Fibroblast of pulmonary artery (primary cell): ENCODE measurements around the gene DHRS4L2.
"Not testable (repeated sequence)": the region's sequence is repeated elsewhere in the genome, so short reads cannot be mapped to it uniquely, and the experiment has no call there.

Source experiments
- DNase-seq: peaks from one replicate; pipeline ENCODE4 v3.0.0-alpha.2; 2010; ENCODE audit warnings: low read depth
- H3K4me3 ChIP-seq: replicated peaks from 2 replicates; pipeline ENCODE4 v1.5.1; 2011; ENCODE audit warnings: low read depth, mild to moderate bottlenecking, control low read depth, low read length, moderate library complexity
- TF ChIP-seq, protein P1 (sequence below): IDR thresholded peaks from 2 replicates; pipeline ENCODE4 v1.5.1; 2011; ENCODE audit warnings: mild to moderate bottlenecking, control low read depth, low read length, inconsistent platforms; ENCODE audit errors: missing control alignments

DHRS4L2 gene

DNA sequence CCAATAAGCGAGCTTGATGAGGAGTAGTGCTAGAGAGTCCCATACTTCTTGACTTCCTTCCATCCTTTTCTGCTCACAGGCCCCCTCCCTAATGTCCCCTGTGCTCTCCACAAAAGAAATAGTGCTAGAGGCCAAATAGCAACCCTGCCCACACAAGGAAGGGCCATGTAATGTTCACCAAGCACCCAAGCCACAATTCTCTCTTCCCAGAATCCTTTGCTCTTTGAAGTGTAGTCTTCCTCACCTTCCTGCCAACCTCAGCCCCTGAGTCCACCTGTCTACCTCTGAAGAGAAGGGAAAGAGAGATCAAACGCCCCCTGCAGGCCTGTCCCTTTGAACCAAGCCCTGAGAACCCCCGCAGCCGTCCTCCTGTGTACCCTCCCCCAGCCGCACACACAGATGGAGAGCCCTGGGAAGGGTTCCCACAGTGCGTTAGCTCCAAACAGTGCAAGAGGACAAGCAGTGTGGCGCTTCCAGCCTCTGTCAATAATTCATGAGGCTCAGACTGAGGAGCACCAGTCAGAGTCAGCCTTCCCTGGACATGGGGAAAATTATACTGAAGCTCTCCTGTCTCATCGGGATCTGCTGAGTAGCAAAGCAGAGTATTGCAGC, 37.0 kb upstream of the DHRS4L2 start:
- no peak for DNase-seq
- no peak overlapping the region for H3K4me3 ChIP-seq
- TF ChIP-seq, protein P1, sequence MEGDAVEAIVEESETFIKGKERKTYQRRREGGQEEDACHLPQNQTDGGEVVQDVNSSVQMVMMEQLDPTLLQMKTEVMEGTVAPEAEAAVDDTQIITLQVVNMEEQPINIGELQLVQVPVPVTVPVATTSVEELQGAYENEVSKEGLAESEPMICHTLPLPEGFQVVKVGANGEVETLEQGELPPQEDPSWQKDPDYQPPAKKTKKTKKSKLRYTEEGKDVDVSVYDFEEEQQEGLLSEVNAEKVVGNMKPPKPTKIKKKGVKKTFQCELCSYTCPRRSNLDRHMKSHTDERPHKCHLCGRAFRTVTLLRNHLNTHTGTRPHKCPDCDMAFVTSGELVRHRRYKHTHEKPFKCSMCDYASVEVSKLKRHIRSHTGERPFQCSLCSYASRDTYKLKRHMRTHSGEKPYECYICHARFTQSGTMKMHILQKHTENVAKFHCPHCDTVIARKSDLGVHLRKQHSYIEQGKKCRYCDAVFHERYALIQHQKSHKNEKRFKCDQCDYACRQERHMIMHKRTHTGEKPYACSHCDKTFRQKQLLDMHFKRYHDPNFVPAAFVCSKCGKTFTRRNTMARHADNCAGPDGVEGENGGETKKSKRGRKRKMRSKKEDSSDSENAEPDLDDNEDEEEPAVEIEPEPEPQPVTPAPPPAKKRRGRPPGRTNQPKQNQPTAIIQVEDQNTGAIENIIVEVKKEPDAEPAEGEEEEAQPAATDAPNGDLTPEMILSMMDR, result no peak

DNA sequence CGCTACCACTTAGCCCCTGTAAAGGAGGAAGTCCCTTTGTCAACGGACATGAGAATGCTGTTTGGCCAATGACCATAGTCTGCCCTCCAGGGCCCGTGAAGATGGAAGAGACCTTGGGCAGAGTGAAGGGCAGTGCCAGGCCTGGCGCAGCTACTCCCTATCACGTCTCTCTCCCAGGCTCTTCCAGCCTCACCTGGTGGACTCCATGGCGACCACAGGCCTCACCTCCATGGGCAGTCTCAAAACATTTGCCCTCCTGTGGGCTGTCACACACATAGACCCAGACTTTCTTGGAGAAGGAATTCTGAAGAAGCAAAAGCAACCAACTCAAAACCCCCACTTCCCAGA, 35.6 kb upstream of the DHRS4L2 start:
- H3K4me3 ChIP-seq, result peak overlapping the region; percentile 74
- DNase-seq, result not testable (repeated sequence)

DNA sequence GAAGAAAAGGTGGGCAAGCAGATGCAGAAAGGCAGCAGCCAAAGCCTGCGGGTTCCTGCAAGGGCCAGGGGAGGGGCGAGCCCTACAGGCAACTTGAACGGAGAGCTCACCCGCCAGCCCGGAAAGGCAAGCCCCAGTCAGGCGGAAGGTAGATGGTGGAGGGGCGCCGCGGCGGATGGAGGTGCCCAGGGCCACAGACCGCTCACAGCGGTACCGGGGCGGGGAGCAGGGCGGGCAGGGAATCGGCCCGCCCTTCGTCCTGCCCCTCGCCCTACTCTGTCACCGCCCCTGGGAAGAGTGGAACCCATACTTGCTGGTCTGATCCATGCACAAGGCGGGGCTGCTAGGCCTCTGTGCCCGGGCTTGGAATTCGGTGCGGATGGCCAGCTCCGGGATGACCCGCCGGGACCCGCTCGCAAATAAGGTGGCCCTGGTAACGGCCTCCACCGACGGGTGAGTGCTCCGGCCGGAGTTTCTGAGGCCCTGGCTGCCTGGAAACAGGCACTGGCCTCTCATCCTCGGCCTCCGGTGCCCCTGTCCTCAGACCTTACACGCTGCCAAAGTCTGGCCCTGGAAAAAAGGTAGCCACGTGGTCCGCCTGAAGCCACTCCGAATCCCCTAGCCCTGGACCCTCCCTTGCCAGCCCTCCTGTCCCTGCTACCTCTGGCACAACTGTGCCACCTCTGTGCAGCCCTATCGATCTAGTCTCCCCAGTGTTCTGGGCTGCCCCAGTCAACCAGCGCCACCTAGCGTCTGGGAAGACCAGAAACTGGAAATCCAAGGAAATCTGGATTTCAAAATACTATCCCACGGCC, 35.1 kb upstream of the DHRS4L2 start, which contains the start of gene DHRS4:
DHRS4 (plus strand) TSS at position 307 of the 815 bp plus-strand sequence; CDS start at position 326, 19 bp downstream.
- peak; percentile 78 for DNase-seq
- TF ChIP-seq, protein P1, result peak; percentile 90
- H3K4me3 ChIP-seq, result peak within 1 kb of the TSS; percentile 74

DNA sequence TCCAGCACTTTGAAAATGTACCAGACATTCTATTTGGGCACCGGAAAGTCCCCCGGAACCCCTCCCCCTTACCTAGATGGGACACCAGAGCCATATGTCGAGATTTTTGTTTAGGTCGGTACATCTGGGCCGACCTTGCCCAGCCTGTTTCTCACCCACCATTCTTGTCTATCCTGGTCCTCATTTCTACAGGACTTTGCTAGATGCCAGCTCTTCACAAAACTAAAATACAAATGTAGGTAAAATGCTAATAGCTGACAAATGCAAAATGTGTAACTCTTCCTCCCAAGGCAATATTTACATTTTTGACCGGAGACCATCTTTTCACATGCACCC, 34.5 kb upstream of the DHRS4L2 start:
- not testable (repeated sequence) for DNase-seq
- peak overlapping the region; percentile 74 for H3K4me3 ChIP-seq

DNA sequence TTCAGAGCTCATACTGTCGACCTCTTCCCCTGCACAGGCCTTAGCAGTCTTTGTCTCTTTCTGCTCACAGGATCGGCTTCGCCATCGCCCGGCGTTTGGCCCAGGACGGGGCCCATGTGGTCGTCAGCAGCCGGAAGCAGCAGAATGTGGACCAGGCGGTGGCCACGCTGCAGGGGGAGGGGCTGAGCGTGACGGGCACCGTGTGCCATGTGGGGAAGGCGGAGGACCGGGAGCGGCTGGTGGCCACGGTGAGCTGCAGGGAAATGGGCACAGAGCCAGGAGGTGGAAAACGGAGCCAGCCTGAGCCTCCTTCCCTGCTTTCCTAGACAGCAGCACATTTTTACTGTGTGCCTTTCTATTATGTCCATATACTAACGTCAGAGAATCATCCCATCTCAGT, 33.8 kb upstream of the DHRS4L2 start:
- DNase-seq, H3K4me3 ChIP-seq: not testable (repeated sequence)

DNA sequence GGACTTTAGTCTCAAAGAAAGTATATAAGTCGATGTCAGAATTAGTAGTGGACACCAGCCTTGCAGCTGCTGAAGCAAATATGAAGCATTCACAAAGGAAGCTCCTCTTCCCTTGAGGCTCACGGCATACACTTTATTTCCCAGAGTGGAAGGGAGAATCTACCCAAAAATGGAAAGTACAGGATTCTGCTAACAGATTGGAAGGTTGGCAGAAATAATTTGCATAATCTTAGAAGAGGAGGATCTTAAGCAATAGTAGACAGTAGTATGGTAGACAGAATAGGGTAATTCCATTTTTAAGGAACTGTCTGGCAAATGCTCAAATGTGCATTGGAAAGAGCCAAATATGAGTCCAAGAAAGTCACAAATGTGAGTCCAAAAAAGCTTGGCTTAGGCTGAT, 32.9 kb upstream of the DHRS4L2 start:
- not testable (repeated sequence) for H3K4me3 ChIP-seq, DNase-seq

DNA sequence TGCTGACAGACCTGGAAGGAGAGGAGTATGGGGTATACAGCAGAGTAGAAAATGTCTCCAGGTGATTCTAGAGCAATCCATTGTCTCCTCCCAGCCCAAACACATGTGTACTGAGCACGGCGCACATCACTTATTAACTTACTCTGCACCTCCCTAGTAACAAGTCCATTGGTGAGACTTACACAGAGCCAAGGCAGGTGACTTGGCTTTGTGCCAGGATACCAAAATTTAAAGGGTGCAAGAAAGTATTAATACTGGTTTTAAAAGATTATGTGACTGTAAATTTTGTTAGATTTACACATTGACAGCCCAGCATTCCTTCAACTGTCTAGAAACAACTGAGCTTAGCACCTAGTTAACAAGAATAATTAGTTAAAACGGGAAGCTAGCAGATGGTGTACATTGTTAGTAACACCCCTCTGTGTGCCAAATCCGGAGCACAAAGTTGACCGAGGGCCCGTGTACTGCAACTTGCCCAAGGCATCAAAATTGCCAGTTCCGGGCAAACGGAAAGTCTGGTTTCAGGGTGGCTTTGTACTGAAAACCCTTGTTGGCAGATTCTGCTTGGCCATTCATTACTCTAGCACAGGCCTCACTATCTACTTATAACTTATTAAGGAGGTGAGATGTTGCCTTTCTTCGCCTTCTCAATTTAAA, 30.7 kb upstream of the DHRS4L2 start:
- DNase-seq, H3K4me3 ChIP-seq: not testable (repeated sequence)

DNA sequence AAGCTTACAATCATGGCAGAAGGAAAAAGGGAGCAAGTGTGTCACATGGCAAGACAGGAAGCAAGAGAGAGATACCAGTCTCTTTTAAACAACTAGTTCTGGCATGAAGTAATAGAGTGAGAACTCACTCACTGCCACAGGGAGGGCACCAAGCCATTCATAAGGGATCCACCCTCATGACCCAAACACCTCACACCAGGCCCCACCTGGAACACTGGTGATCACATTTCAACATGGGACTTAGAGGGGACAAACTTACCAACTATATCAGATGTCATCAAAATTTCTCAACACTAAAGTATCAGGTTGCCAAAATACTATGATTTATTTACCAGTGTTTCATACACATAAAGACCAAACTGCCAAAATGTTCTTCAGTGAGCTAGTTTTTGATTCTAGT, 27.8 kb upstream of the DHRS4L2 start:
- not testable (repeated sequence) for DNase-seq, H3K4me3 ChIP-seq

DNA sequence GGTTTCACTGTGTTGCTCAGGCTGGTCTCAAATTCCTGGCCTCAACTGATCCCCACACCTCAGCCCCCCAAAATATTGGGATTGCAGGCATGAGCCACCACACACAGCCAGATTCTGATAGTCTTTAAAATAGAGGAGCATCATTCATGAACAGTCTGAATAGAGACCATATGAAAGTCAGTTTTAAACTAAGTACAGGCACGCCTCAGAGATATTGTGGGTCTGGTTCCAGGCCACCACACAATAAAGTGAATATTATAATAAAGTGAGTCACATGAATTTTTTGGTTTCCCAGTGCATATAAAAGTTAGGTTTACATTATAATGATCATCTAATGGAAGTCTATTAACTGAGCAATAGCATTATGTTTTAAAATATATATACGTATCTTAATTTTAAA, 27.0 kb upstream of the DHRS4L2 start:
- H3K4me3 ChIP-seq, DNase-seq: not testable (repeated sequence)

DNA sequence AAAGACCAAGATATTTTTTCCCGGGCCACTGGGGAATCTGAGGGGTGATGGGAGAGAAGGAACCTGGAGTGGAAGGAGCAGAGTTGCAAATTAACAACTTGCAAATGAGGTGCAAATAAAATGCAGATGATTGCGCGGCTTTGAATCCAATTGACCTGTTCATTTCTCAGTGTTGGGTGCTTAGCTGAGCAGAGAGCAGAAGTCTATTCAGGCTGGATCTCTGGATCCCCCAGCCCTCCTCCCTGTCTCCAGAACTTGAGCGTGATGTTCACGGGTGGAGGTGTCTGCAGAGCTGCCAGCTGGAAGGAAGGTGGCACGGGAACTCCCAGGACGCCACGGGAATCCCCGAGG, 19.6 kb upstream of the DHRS4L2 start:
- not testable (repeated sequence) for DNase-seq, H3K4me3 ChIP-seq

DNA sequence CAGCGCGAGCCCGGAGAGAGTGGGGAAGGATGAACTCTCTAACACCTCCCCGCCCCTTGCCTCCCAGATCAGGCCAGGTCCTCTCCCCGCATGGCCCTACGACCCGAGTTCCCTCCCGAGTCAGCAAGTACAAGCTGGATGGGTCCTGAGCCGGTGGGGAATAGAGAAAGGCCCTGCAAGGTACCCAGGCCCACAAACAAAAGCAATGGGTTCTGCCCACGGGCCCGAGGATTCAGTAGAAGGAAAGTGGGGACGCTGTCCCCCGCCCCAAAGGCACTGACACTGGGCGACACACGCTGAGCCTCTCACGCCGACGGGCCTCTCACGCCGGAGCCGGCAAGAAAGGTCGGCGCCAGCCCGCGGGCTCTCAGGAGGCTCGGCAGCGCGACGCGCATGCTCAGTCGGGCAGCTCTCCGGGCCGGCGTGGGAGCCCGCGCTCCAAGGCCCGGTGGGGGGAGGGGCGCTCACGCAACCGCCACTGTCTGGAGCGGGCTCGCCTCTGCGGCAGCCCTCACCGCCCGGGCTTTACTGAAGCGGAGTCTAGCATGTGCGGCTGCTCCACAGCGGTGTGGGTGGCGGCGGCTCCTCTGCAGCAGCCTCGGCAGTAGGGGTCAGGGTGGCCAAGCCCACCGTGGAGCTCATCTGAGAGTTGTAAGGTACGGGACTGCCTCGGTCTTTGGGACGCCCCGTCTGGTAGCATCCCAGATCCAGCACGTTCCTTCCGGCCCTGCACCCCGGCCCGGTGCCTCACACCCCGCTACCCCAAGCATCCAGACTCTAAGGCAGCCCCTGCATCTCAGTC, 19.0 kb upstream of the DHRS4L2 start:
- not testable (repeated sequence) for H3K4me3 ChIP-seq, DNase-seq

DNA sequence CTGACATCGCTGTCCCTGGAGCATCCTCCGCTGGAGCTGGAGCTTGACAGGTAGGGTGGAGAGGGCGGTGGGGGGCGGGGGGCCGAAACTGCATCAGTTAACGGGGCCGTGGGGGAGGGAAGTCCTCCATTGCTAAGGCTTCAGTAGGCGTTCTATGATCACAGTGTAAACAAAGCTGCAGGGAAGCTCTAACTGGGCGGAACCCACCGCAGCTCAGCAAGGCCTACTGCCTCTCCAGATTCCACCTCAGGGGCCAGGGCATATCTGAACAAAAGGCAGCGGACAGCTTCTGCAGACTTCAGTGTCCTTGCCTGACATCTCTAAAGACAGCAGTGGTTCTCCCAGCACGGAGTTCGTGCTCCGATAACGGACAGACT, 18.5 kb upstream of the DHRS4L2 start:
- not testable (repeated sequence) for DNase-seq, H3K4me3 ChIP-seq

DNA sequence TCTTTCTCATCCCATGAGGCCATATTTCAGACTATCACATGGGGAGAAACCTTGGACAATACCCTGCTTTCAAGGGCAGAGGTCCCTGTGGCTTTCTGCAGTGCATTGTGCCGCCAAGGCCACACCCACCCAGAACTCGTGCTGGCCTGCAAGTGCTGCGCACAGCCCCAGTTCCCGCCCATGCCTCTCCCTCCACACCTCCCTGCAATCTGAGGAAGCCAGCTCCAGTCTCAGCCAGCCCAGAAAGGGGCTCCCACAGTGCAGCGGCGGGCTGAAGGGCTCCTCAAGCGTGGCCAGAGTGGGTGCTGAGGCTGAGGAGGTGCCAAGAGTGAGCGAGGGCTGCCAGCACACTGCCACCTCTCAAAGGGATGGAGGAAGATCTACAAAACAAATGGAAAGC, 15.6 kb upstream of the DHRS4L2 start:
- not testable (repeated sequence) for DNase-seq

DNA sequence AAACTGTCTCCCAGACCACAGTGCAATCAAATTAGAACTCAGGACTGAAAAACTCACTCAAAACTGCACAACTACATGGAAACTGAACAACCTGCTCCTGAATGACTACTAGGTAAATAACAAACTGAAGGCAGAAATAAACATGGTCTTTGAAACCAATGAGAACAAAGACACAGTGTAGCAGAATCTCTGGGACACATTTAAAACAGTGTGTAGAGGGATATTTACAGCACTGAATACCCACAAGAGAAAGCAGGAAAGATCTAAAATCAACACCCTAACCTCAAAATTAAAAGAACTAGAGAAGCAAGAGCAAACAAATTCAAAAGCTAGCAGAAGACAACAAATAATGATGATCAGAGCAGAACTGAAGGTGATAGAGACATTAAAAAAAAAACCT, 14.7 kb upstream of the DHRS4L2 start:
- not testable (repeated sequence) for DNase-seq, H3K4me3 ChIP-seq

More for the DNA sequence above, 15.6 kb upstream of the DHRS4L2 start:
- not testable (repeated sequence) for H3K4me3 ChIP-seq

DNA sequence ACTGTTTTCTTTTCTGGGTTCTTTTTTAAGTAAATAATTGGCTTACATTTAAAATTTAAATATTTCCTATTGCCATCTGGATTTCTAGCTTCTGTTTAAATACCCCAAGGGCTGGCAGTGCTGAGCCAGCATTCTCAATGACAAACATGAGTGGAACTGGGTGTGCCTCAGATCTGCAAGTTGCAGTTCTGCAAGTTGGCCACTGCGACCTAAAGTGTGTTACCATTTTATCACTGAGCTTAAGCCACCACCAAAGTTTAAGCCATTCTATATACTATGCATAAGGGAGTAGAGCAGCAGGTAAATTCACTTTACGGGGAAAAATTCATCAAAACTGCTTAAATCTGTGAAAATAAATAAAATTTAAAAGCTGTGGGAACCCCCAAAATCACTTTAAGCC, 11.5 kb upstream of the DHRS4L2 start:
- not testable (repeated sequence) for H3K4me3 ChIP-seq, DNase-seq
